Stimulated activated CD4-positive, alpha-beta T cell treated with anti-CD3 and anti-CD28 coated beads, Interleukin-4, amount 100 ng/mL, for 24 hours (primary cell): ENCODE results near the gene CLEC2A.

Experiments
- DNase-seq: peaks from one replicate; pipeline ENCODE4 v3.0.0-alpha.2; 2020

Gene CLEC2A

DNA sequence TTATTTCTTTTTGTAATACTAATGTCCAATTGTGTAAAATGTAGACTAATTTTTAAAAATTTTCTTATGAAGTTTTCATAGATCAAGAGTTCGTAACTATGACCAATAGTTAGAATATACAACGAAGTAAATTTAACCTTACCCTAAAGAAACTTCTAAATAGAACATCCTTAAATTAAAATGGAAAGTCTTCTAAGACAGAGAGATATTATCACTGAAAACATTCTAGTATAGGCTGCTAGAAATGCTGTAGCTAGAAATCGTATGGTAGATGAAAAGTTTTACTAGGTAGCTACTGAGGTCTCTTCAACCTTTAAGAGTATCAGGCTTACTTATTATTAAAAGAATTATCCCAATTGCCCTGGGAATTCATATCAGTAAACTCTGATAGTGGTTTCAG lies 925 bp downstream of the CLEC2A start:
- DNase-seq: no peak

DNA sequence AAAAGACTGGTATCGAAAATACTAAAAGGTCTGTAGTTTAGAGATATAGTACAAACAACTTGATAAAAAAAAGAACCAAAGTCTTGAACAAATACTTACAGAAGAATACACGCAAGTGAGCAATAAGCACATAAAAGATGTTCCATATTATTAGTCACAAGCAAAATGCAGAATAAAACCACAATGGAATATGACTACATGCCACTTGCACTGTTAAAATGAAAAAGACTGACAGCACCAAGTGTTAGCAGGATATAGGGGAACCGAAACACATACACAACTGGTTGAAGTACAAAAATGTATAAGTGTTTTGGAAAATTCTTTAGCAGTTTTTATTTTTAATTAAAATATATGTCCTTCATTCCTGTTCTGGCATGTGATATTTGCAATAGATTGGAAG lies 3.6 kb downstream of the CLEC2A start:
- DNase-seq: no peak

DNA sequence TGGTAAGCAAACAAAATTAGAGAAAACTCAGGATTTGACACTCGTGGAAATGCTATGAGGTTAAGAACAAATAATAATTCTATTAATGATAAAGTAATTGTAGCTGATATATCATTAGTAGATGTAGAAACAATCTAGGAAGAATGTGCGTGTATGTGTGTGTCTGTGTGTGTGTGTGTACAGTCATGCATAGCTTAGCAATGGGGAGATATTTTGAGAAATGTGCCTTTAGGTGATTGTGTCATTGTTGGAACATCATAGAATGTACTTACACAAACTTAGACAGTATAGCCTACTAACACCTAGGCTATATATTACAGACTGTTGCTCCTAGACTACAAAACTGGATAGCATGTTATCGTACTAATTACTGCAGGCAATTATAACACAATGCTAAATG lies 5.3 kb downstream of the CLEC2A start:
- DNase-seq: no peak

DNA sequence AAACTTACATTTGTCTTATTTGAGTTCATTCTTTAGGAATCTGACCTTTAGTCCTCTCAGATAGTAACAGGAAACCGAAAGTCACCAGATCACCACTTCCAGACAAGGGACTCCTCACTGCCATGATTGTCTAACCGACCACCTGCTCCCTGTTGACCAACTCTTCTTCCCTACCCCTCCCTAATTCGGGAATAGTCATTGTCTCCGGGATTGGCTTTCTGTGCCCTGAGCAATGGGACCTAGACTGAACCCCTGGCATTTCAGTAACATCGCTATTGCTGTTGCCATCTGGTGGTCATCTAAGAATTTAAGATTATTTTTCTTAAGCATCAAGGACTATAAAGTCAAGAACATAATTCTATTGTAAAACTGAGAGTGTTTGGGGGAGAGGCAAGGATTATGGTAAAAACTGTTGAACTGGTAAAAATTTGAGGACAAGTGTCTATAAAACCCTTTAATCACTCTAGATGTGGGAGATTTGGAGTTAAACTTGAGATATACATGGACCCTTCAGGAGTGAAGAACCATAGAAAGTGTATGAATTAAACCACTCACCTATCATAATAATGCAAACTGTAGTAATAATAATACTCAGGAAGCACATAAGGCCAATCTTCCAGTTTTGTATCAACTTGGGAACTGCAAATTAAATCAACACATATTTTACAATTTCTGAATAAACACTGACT lies 6.3 kb downstream of the CLEC2A start:
- DNase-seq: peak; percentile 11

- no peak for DNase-seq
Measured at GRCh38 chr12:9922429-9922828, 9.7 kb downstream of the CLEC2A start.

GRCh38 chr12:9920451-9920850 lies 11.7 kb downstream of the CLEC2A start:
- DNase-seq: no peak

GRCh38 chr12:9919443-9919842 lies 12.7 kb downstream of the CLEC2A start:
- DNase-seq: no peak

GRCh38 chr12:9911708-9912107 lies 20.5 kb downstream of the CLEC2A start:
- DNase-seq: no peak

GRCh38 chr12:9910716-9911421 lies 21.3 kb downstream of the CLEC2A start:
- no peak for DNase-seq

DNA sequence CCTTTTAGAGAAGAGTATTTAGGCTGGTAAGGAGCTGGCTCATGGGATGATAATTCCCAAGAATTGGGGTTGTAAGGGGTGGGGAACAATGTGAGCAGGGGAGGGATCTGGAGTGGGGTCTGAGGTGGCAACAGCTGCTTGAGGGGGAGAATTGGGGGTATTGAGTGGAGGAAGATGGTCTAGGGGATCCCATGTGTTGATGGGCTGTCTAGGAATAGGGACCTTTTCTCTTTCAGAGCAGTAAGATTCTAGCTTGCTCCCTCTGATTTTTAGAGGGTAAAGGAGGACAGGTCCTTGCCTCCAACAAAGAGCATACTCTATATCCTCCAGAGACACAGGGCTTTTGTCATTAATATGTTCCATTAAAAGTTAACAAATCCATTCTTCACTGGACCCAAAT lies 22.4 kb downstream of the CLEC2A start:
- no peak for DNase-seq

DNA sequence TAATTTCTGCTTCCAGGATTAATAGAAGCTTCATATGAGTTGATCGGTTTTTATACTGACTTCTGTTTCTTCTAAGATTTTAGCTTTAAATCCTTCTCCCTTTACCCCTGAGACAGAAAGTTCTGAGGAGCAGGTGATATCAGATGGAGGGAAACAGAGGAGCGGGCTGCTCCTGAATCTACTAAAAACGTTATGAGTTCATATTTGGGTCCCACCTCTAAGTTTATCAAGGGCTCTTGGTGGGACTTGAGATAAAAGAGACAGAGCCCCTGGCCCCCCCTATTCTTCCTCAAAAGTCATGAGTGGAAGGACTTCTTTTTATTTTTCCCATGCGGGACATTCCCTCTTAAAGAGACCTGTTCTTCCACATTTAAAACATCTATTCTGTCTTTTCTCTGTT lies 23.8 kb downstream of the CLEC2A start:
- no peak for DNase-seq

GRCh38 chr12:9907769-9908168 lies 24.4 kb downstream of the CLEC2A start:
- DNase-seq: no peak

- DNase-seq: peak; percentile 24
Measured at GRCh38 chr12:9906873-9907272, 25.3 kb downstream of the CLEC2A start.

DNA sequence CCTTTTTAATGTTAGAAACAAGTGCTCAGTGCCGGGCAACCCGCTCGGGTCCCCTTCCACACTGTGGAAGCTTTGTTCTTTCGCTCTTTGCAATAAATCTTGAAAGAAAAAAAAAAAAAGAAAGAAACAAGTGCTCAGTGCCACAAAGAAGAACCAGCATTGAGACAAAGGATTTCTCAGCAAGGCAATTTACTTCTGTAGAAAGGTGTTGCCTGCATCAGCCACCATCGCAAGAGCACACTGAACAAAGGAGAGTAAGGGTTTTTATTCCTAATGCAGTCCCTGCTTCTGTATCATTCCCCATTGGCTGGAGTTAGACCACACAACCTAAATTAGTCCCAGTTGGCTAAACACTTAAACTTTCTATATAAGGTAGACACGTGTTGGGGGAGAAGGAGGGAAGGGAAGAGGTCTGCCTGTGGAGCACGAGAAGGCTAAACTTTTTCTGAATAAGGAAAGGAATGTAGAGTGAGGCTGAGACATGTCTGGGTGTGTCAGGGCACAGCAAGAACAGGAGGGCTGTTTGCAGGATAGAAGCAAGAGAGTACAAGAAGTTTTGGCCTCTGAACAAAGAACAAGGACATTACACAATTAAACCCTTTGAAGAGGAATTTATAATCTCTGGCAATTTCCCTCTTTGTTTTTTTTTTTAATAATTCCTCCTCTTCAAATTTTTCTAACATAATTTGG lies 29.5 kb downstream of the CLEC2A start:
- no peak for DNase-seq

DNA sequence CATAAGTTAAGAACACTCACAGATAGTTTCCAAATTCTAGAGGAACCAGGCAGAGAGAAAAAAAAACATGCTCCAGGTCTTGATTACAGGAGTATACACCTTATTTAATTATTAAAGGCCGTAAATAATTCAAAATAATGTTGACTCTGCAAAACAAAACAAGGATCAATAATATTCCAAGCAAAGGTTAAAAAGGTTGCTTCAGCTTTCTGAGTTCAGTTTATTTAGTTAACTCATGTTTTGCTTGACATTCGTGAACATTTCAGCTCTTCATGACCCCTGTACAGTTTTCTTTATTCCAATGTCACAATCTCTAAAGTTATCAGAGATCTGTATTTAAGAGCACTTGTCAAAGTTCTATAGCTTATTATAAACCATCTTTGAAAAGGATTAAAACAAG lies 31.2 kb downstream of the CLEC2A start:
- DNase-seq: no peak

DNA sequence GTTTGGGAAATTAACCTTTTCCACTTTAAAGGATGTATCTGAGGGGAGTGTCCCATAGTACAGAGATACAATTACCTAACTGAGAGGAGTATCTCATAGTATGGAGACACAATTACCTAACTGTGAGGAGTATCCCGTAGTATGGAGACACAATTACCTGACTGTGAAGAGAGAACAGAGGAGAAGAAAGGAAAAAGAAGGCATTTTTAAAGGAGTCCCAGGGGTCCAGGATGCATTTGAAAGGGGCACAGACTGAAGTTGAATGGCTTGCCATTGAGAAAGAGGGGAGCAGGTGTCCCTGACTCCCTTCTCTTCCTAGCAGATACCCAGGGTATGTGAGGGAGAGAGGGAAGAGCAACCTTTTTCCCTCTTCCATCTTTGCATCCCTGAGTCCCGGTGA lies 33.0 kb downstream of the CLEC2A start:
- no peak for DNase-seq

GRCh38 chr12:9897535-9897934 lies 34.6 kb downstream of the CLEC2A start:
- DNase-seq: no peak

GRCh38 chr12:9895215-9895971 lies 36.8 kb downstream of the CLEC2A start:
- DNase-seq: no peak

GRCh38 chr12:9888665-9889273 lies 43.4 kb downstream of the CLEC2A start:
- no peak for DNase-seq

DNA sequence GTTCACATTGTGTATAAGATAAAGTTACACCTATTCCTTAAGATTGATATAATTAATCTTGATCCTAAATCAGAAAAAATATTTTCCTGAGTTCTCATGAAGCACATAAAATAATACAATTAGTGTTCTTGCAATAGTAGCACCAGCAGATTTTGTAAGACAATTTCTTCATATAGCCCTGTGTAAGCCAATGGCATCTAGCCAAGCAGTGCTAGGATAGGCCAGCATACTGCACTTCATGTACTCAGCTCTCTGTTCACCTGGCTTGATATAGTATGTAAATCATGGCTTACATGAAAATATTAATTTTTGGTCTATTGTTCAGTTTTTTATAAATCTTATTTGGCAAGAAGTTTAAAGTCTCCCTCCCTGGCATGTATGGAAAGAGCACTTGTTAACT lies 49.0 kb downstream of the CLEC2A start:
- DNase-seq: no peak

DNA sequence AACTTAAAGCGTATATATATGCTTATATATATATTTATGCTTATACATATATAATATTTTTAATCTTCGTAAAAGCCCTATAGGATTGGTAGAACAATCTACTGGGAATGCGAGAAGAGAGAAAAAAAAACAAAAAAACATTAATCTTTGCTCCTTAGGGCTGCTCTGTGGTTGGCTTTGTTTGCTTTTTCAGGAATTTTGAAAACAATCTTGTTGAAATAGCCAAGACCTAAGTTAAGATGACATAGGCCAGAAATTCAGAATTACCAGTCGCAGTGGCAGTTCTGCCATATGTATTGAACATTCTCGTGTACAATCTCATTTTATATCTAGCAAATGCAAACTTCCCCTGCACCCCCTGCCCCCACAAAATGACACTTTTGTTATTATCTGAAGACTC lies 50.2 kb downstream of the CLEC2A start:
- DNase-seq: no peak

DNA sequence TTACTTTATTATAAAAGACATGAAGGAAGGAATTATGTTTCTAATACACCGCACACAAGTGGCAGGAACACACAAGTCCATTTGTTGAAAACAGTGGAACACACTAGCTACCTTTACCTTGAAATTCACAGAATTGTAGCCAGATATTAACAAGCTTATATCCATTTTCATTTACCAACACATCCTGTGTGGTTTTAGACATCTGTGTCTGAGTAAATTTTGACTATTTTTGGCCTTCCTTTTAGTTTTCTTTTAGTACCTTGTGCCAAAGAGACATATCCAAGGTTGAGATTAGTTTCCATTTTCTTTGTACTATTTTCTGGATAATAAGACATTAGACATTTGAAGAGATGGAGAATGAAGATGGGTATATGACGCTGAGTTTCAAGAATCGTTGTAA lies 50.9 kb downstream of the CLEC2A start, which contains the start of gene KLRF2:
Gene KLRF2, plus strand, starts transcription at position 244 of the 400 bp plus-strand sequence. Its CDS starts 107 bp downstream, at position 351.
- no peak for DNase-seq

GRCh38 chr12:9880532-9881078 lies 51.6 kb downstream of the CLEC2A start:
- no peak for DNase-seq
